B cell (primary cell): Measurements from ENCODE around the gene ARHGAP4. TPM values are rescaled to one million over a fixed set of nuclear protein-coding genes. Genes with fewer than 3 reads are reported as not detected.

ENCODE experiments used
- ATAC-seq: fragments of 200-7000 bp; cut with Tn5 transposase; one replicate; pipeline ENCODE4 v1.10.0; 2021; ENCODE audit warnings: low read depth, mild to moderate bottlenecking, moderate number of reproducible peaks, moderate library complexity
- CTCF ChIA-PET: fragments of 350-600 bp; sonication (Branson Sonifier 250); formaldehyde crosslinking; loops from one replicate; lab custom pipeline; 2021; ENCODE audit warnings: antibody characterized with exemption, inconsistent platforms; lab: Charles Lee
- POLR2A ChIA-PET: fragments of 350-600 bp; sonication (Branson Sonifier 250); formaldehyde crosslinking; loops from one replicate; lab custom pipeline; 2021; ENCODE audit warnings: antibody characterized with exemption; lab: Charles Lee
- DNase-seq: peaks from one replicate; pipeline ENCODE4 v3.0.0; 2013
- H2AFZ ChIP-seq: 2 replicates; pipeline ENCODE4 v1.6.1; 2012; ENCODE audit warnings: mild to moderate bottlenecking, low read depth, low read length; ENCODE audit not compliant: insufficient read depth, poor library complexity, severe bottlenecking
- H3K27ac ChIP-seq, 2 donors: 1 replicate in 1 of 2; 2 replicates in 1 of 2; pipeline ENCODE4 v1.5.1; 2012 to 2013; ENCODE audit warnings: low read length in 2 of 2, mild to moderate bottlenecking in 2 of 2, moderate library complexity in 1 of 2
- H3K27me3 ChIP-seq, 4 experiments: fragments of 200-600 bp in 1 of 4; sonication (generic) in 1 of 4; replicated peaks in 1 of 4; 1 replicate in 2 of 4; 2 replicates in 2 of 4; pipeline versions ENCODE4 v1.6.1 to v1.7.0; 2013 to 2016; ENCODE audit warnings: low read length in 3 of 4, mild to moderate bottlenecking in 2 of 4, mixed read lengths in 1 of 4, moderate library complexity in 1 of 4; ENCODE audit not compliant: insufficient read depth in 4 of 4, control insufficient read depth in 3 of 4; ENCODE audit errors: control extremely low read depth in 1 of 4
- H3K36me3 ChIP-seq, 2 experiments: replicated peaks in 1 of 2; 1 replicate in 1 of 2; 2 replicates in 1 of 2; pipeline versions ENCODE4 v1.6.1 to v1.7.1; 2013; ENCODE audit warnings: low read length in 1 of 2; ENCODE audit not compliant: insufficient read depth in 2 of 2, control insufficient read depth in 1 of 2; ENCODE audit errors: control extremely low read depth in 1 of 2, extremely low read depth in 1 of 2
- H3K4me1 ChIP-seq, 2 donors: fragments of 200-600 bp in 1 of 2; sonication (generic) in 1 of 2; 1 replicate in 1 of 2; 2 replicates in 1 of 2; pipeline versions ENCODE4 v1.5.1 to v1.6.1; 2013 to 2017; ENCODE audit warnings: low read length in 2 of 2; ENCODE audit not compliant: control insufficient read depth in 2 of 2, insufficient read depth in 2 of 2
- H3K4me2 ChIP-seq: replicated peaks from 2 replicates; pipeline ENCODE3; 2012; ENCODE audit warnings: mild to moderate bottlenecking, low read depth, low read length; ENCODE audit not compliant: poor library complexity, severe bottlenecking
- H3K4me3 ChIP-seq, 5 experiments: fragments of 200-600 bp in 1 of 5; sonication (generic) in 1 of 5; 1 replicate in 3 of 5; 2 replicates in 2 of 5; pipeline versions ENCODE4 v1.5.1 to v1.7.0; 2011 to 2016; ENCODE audit warnings: low read length in 4 of 5, mild to moderate bottlenecking in 4 of 5, low read depth in 2 of 5, control low read depth in 1 of 5, moderate library complexity in 1 of 5; ENCODE audit not compliant: insufficient read depth in 1 of 5; ENCODE audit errors: control extremely low read depth in 1 of 5, extremely low read depth in 1 of 5
- H3K79me2 ChIP-seq: fragments of 200-600 bp; sonication (generic); one replicate; pipeline ENCODE4 v1.6.0; 2016; ENCODE audit warnings: low read length; ENCODE audit not compliant: control insufficient read depth, insufficient read depth
- H3K9ac ChIP-seq: fragments of 200-600 bp; sonication (generic); 2 replicates; pipeline ENCODE4 v1.6.1; 2017; ENCODE audit warnings: mild to moderate bottlenecking, low read length, moderate library complexity
- H3K9me3 ChIP-seq, 3 donors: one replicate each; pipeline versions ENCODE4 v1.6.1 to v1.7.1; 2013; ENCODE audit warnings: low read length in 2 of 3; ENCODE audit not compliant: control insufficient read depth in 2 of 3, insufficient read depth in 1 of 3; ENCODE audit errors: control extremely low read depth in 1 of 3
- H4K20me1 ChIP-seq: 2 replicates; pipeline ENCODE4 v1.6.0; 2012; ENCODE audit warnings: mild to moderate bottlenecking, low read length; ENCODE audit not compliant: insufficient read depth, control insufficient read depth, poor library complexity, severe bottlenecking
- H3K27ac Mint-ChIP-seq: one replicate; pipeline ENCODE4 v1.8.0; 2021; ENCODE audit warnings: mixed read lengths
- H3K27me3 Mint-ChIP-seq: one replicate; pipeline ENCODE4 v1.8.0; 2021; ENCODE audit warnings: mixed read lengths
- H3K4me1 Mint-ChIP-seq: one replicate; pipeline ENCODE4 v1.8.0; 2021; ENCODE audit warnings: mixed read lengths
- H3K4me3 Mint-ChIP-seq: one replicate; pipeline ENCODE4 v1.8.0; 2021; ENCODE audit warnings: mixed read lengths
- H3K9me3 Mint-ChIP-seq: one replicate; pipeline ENCODE4 v1.8.0; 2022; ENCODE audit warnings: mixed read lengths; ENCODE audit not compliant: insufficient read depth
- EZH2 ChIP-seq: IDR thresholded peaks from 2 replicates; pipeline ENCODE4 v1.6.1; 2012; ENCODE audit warnings: borderline replicate concordance, low read depth, mild to moderate bottlenecking, moderate library complexity, low read length; ENCODE audit not compliant: insufficient read depth, poor library complexity, severe bottlenecking
- WGBS: methylation state at CpG from one replicate; pipeline ENCODE4 v1.1.5; 2013; ENCODE audit warnings: missing lambda C conversion rate; ENCODE audit not compliant: insufficient coverage; 5-methylcytosine and 5-hydroxymethylcytosine counted together
- intact Hi-C: fragments of 100-400 bp; cut with micrococcal nuclease; formaldehyde crosslinking; loops from one replicate; pipeline ENCODE4 v1.10.0; 2022
- polyA plus RNA-seq: library from polyadenylated mRNA; depleted of rRNA; stranded (reverse); fragments of >200 nt; gene quantifications from 2 replicates; pipeline ENCODE4 v1.2.3, GENCODE V29; 2012
- total RNA-seq, 2 donors: library from RNA; stranded (reverse); fragments of 120-200 nt in 1 of 2; gene quantifications; 1 replicate in 1 of 2; 2 replicates in 1 of 2; pipeline versions ENCODE4 v1.2.3 to v1.2.4, GENCODE V29; 2013 to 2022
- TF ChIP-seq, protein P1 (sequence below): fragments of 200-600 bp; IDR thresholded peaks from one replicate; pipeline ENCODE4 v1.8.0; 2022; ENCODE audit warnings: antibody characterized with exemption, mild to moderate bottlenecking

Gene ARHGAP4
- total and polyA plus RNA-seq, 2 donors (not counting 1 experiment from before 2014, with no cell fraction given) = 242 to 711 TPM

DNA sequence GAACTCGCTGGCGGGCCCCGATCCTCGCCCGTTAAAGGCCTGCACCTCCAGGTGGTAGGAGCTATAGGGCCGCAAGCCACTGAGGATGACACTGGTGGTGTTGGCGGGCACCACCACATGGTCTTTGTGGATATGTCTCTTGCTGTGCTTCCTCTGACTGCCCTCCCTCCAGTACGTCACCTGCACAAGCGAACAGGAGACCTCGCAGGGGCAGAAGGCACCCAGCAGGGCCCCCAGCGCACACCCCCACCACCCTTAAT is 60.8 kb downstream of the ARHGAP4 start:
- ChIA-PET POLR2A (no interaction called here), CTCF (no interaction called here)
- no peak overlapping the region for H3K4me3 Mint-ChIP-seq
- no peak overlapping the region for H3K27ac Mint-ChIP-seq
- DNase-seq = no peak
- H3K27ac ChIP-seq = no peak overlapping the region
- H3K4me1 ChIP-seq = no peaks in the 10 kb centered on the region
- intact Hi-C loops = no loop called here
- TF ChIP-seq, protein P1, sequence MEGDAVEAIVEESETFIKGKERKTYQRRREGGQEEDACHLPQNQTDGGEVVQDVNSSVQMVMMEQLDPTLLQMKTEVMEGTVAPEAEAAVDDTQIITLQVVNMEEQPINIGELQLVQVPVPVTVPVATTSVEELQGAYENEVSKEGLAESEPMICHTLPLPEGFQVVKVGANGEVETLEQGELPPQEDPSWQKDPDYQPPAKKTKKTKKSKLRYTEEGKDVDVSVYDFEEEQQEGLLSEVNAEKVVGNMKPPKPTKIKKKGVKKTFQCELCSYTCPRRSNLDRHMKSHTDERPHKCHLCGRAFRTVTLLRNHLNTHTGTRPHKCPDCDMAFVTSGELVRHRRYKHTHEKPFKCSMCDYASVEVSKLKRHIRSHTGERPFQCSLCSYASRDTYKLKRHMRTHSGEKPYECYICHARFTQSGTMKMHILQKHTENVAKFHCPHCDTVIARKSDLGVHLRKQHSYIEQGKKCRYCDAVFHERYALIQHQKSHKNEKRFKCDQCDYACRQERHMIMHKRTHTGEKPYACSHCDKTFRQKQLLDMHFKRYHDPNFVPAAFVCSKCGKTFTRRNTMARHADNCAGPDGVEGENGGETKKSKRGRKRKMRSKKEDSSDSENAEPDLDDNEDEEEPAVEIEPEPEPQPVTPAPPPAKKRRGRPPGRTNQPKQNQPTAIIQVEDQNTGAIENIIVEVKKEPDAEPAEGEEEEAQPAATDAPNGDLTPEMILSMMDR = no peak
- no peak for TF ChIP-seq EZH2
- no peak overlapping the region for H3K9ac ChIP-seq
- no peak overlapping the region for H3K4me3 ChIP-seq
- no peaks in the 10 kb centered on the region for H3K4me1 Mint-ChIP-seq
- H2AFZ ChIP-seq = no peak overlapping the region
- no peaks in the 10 kb centered on the region for H3K9me3 Mint-ChIP-seq
- 100% methylated on average over 2 of the region's 11 CpGs for WGBS
- H3K27me3 Mint-ChIP-seq = no peaks in the 10 kb centered on the region
- no peak overlapping the region for H3K4me2 ChIP-seq
- H3K36me3 ChIP-seq = no peaks in the 10 kb centered on the region
- H3K27me3 ChIP-seq = no peaks in the 10 kb centered on the region
- H3K79me2 ChIP-seq = no peaks in the 10 kb centered on the region
- H4K20me1 ChIP-seq = no peaks in the 10 kb centered on the region
- no peak for ATAC-seq
- H3K9me3 ChIP-seq = no peaks in the 10 kb centered on the region

DNA sequence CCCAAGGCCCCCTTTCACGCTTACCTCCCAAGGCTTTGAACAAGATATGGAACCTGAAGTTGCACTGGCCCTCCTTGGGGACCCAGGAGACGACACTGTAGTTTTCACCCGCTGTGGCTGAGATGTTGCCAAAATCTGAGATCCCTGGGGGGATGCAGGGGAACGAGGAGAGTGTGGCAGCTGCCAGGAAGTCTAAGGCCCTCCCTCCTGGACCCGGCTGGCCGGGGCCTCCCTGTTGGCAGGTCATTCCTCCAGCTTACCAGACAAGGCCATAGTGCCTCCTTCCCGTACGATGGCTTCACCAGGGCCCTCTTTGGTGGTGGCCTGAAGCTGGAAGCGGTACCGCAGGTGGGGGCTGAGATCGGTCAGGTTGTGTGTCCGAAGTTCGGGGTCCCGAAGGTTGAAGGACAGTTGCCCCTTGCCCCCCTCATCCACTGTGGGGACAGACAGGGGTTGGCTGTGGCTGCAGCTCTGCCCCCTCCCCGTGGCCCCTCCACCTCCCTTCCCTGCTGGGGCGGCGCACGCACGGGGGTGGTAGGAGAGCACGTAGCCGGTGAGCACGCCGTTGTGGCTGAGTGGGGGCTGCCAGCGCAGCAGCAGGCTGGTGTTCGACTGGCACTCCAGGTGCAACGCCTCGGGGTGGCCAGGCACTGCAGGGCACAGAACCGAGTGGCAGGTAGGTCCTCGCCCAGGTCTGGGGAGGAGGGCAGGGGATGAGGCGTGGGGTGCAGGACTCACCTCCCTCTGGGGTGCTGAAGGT is 61.3 kb downstream of the ARHGAP4 start:
- DNase-seq (no peak), ATAC-seq (no peak)
- no peak overlapping the region for H2AFZ ChIP-seq
- Mint-ChIP-seq H3K4me1 (no peaks in the 10 kb centered on the region), H3K27me3 (no peaks in the 10 kb centered on the region), H3K4me3 (no peak overlapping the region), H3K9me3 (no peaks in the 10 kb centered on the region), H3K27ac (no peak overlapping the region)
- no peak overlapping the region for H3K27ac ChIP-seq
- TF ChIP-seq, protein P1 = no peak
- TF ChIP-seq EZH2 = no peak
- intact Hi-C loops = no loop called here
- ChIA-PET POLR2A (no interaction called here), CTCF (no interaction called here)
- 81% methylated on average over 7 of the region's 30 CpGs for WGBS
- H4K20me1 ChIP-seq = no peaks in the 10 kb centered on the region
- no peaks in the 10 kb centered on the region for H3K79me2 ChIP-seq
- H3K4me1 ChIP-seq = no peaks in the 10 kb centered on the region
- no peak overlapping the region for H3K4me3 ChIP-seq
- H3K9me3 ChIP-seq = no peaks in the 10 kb centered on the region
- no peak overlapping the region for H3K4me2 ChIP-seq
- H3K9ac ChIP-seq = no peak overlapping the region
- H3K27me3 ChIP-seq = no peaks in the 10 kb centered on the region
- no peaks in the 10 kb centered on the region for H3K36me3 ChIP-seq
